Kidney capillary endothelial cell (primary cell): ENCODE measurements around the gene MAMLD1.
A peak's percentile ranks its signal among the peaks of the same experiment; 100 is the strongest.

Source experiments
- DNase-seq: peaks from one replicate; pipeline ENCODE4 v3.0.0-alpha.2; 2018; ENCODE audit warnings: low spot score

Gene MAMLD1

DNA sequence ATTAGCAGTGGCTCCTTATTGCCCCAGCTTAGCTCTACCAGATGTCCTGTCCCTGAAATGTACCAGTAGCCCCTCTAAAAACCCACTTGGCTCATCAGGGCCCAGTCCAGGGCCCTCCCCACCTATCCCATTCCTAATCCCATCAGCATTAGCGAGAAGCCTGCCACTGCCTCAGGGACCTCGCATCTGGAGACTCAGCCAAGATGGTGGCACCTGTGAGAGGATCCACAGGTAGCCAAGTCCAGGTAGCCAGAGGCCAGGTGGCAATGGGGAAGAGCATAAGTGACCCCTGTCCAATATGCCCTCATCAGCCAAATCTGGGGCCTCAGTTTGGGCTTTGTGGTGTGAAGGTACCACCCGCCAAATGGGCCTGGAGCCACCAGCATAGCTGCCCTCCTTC, 97.7 kb downstream of the MAMLD1 start:
- DNase-seq: no peak

DNA sequence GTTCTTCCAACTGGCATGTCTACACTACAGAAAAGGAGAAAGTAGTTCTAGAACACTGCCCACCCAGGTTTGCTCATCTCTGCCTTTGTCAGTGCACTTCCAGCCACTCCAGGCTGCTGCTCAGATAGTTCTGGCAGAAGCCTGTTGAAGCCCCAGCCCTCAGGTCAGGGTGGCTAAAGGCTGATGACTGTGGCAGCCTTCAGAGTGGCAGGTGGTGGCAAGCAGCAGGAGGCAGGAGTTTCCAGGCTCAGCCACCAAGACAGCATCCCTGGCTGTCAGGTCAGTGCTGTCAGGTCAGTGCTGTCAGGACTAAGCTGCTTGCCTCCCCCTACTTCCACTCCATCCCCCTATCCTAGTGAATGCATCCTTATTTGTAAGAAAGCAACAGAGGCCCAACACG, 100.4 kb downstream of the MAMLD1 start:
- DNase-seq: no peak

GRCh38 chrX:150464001-150464400, 100.9 kb downstream of the MAMLD1 start:
- DNase-seq: no peak

- DNase-seq: no peak
Observed at GRCh38 chrX:150465326-150465725, 102.2 kb downstream of the MAMLD1 start.

GRCh38 chrX:150465881-150466775, 103.0 kb downstream of the MAMLD1 start:
- no peak for DNase-seq

- no peak for DNase-seq
Observed at GRCh38 chrX:150472306-150472705, 109.2 kb downstream of the MAMLD1 start.

DNA sequence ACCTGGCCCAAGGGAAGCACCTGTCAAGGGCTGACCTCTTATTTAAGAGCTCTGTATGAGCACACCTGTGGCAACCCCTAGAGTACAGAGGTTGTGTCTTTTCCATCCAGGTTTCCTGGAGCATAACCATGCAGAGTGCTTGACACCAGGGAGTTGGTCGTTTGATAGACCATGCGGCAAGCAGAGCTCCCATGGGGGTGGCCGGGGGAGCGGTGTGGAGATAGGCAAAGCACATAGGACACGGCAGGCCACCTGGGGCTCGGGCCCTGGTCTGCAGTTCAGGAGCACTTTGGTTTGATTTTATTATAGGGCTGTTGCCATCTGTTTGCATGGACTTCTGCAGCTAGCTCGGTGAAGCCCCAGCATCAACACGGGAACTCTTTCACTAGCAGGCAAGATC, 110.3 kb downstream of the MAMLD1 start:
- no peak for DNase-seq

- no peak for DNase-seq
Observed at GRCh38 chrX:150475461-150475860, 112.3 kb downstream of the MAMLD1 start.

DNA sequence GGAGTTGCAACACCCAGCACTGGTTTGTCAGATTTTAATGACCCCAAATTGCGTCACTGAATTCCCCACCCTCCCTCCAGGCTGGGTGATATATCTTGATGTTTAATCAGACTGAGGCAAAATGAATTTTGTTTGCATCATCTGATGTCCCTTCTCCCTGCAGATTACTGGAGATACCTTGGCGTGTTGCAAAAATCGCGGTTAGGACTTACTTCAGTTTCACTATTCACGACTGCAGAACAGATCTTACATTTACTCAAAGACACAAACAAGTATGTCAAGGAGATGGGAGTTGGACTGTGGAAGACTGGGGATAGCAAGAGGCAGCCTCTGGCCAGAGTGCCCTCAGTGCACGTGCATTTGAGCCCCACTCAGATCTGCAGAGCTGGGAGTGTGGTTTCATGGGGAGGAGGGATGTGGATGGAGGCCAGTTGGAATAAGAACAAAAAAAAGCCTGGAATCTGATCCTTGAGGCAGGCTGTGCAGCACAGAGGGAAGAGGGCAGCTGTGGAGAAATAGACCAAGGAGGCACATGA, 113.1 kb downstream of the MAMLD1 start:
- no peak for DNase-seq

- no peak for DNase-seq
Observed at GRCh38 chrX:150477371-150477770, 114.3 kb downstream of the MAMLD1 start.

GRCh38 chrX:150478496-150479492, 115.7 kb downstream of the MAMLD1 start:
- no peak for DNase-seq

DNA sequence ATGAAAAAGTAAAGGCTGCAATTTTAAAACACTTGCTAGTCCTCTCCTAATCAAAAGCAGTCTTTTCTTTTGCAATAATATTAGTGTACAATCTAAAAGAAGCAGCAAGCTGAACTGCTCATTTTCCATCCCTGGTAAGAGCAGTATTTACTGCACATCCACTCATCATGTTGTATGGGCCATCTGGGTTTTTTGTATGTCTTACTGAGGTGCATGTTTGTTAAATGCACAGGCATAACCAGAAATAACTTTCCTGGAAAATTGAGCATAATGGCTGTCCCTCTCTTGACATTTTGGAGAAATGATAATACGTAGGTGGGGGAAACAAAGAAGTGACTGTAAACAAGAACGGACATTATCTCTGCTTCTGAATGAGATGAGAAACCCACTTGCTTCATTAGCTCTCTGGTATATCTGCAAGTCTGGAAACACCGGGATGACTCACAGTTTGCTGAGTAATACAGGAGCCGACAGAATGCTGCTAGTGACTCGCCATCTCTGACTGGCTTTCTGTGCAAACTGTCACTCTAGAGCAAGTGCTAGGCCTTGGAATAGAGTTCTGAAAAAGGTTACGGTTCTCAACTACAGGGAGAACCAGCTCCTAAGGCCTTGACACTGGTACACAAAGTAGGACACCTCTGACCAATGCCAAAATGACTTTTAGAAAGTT, 119.6 kb downstream of the MAMLD1 start:
- DNase-seq: peak; percentile 56

DNA sequence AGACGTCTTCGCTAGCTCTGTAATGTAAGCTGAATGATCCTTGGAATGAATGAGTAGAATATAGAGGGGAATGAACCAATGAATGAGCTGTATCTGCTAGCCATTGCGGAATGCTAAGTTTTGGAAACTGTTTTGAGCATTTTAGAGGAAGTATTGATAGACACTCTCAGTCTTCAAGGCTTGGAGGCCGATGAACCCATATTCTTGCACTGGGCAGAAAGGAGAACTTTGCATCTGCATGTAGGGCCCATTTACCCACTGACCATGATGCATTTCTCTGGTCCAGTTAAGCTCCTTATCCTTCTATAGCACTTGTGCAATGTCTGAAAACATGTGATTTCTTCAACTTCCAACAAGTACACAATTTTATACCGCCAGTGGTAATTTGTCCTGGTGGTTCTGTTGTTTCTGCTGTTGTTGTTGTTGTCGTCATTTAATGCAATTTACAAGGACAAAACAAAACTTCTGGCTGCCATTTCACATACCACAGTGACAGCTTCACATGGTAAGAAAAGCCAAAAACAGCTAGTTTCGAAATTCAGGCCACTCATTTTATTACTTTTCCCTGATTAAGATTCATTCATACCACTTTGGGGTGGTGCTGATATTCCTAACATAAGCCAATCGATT, 120.4 kb downstream of the MAMLD1 start:
- DNase-seq: no peak

- peak; percentile 32 for DNase-seq
Observed at GRCh38 chrX:150486011-150486410, 122.9 kb downstream of the MAMLD1 start.

GRCh38 chrX:150487369-150488094, 124.4 kb downstream of the MAMLD1 start:
- no peak for DNase-seq

DNA sequence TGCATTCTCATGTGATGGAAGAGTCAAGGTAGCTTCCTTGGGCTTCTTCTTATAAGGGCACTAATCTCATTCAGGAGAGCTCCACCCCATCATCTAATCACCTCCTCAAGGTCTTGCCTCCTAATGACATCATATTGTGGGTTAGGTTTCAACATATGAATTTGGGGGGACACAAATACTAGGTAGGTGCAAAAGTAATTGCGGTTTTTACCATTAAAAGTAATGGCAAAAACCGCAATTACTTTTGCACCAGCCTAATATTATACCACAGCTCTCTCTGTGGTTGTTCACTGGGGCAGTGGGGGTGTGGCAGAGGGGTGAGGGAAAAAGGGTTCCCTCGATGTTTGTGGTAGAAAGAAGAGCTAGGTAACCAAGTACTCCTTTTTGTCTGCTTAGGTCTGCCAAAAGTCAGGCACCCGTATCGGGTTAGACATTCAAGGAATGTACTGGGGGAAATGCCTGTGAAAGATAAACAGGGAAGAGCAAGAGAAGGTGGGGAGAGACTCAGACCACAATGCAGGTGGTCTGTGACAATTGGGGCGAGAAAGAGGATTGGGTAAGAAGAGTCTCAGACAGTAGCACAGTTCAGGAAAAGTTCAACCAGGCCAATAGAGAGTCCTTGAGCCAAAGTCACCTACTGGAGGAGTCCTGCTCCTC, 126.4 kb downstream of the MAMLD1 start:
- no peak for DNase-seq

DNA sequence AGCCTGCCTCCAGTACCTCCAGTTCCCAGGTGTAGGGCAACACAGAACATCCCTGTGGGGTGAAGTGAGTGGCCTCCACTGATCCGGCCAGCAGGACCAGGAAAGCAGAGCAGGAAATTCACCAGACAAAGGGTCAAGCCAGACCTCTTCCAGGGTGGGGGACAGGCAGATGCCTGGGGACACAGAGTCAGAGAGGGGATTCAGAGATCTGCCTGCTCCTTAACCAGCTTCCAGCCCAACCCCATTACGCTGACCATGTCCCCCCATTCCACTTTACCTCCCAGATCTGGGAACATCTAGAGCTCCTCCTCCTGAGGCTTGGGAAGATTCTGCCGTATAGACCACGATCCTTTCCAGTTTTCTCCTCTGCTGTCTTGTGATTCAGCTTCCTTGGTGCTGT, 132.4 kb downstream of the MAMLD1 start:
- no peak for DNase-seq

DNA sequence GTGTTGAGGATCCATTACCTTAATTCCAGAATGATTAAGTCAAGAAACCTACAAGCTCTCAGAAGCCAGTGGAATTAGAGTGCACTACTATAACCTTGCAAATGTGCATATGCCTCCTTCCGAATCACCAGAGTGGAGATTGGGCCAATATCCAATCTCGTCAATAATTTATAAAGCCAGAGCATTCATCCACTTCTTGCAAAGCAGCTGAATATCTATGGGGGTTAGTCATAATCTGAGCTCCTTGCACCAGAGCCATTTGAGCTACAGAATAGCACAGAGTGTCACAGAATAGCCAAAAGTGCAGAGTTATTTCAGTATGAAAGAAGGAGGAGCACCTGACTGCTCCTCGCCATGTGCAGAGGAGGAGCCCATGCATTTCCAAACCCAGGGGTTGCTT, 136.1 kb downstream of the MAMLD1 start:
- no peak for DNase-seq

DNA sequence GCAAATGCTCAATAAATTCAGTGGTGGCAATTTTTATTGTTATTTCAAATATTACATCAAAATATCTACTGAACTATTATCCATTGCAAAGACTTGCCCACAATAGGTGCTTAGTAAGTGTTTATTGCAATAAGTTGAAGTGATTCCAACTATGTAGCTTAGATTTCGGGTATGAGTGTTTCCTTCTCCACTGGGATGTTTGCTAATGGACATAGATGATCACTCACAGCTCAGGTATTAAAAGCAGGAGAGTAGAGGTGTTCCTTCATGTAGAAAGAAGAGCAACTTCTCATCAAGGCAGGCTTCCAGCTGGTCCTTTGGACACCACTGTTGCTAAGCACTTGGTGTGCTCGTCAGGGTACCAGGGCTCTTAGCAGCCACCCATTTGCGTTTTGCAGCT, 139.0 kb downstream of the MAMLD1 start:
- no peak for DNase-seq
